HepG2 (cell line): ENCODE results near the gene PPME1. TPM values are rescaled to one million over a fixed set of nuclear protein-coding genes. Genes with fewer than 3 reads are reported as not detected.
A peak's percentile ranks its signal among the peaks of the same experiment; 100 is the strongest.

ENCODE experiments used
- ATAC-seq: fragments of 200-7000 bp; cut with Tn5 transposase; 3 replicates; pipeline ENCODE4 v1.9.1; 2020; ENCODE audit warnings: mild to moderate bottlenecking, moderate library complexity
- BruUV-seq: library from RNA; stranded (reverse); fragments of 400-500 nt; replicated peaks from 2 replicates; lab custom pipeline; 2021; lab: Mats Ljungman, UMichigan
- CTCF ChIA-PET: fragments of 300-600 bp; formaldehyde crosslinking; extraction: SDS; loops from one replicate; lab custom pipeline; 2021; ENCODE audit warnings: low total read pairs, inconsistent platforms, low intra/inter-chr PET ratio; lab: Yijun Ruan, JAX
- POLR2A ChIA-PET: fragments of 350-600 bp; sonication (Branson Sonifier 250); formaldehyde crosslinking; loops from one replicate; lab custom pipeline; 2020; ENCODE audit warnings: antibody characterized with exemption, inconsistent platforms; lab: Yijun Ruan, JAX
- DNase-seq: peaks from one replicate; pipeline ENCODE4 v3.0.0-alpha.2; 2015; ENCODE audit warnings: low spot score
- FAIRE-seq: peaks from 3 replicates; lab custom pipeline; 2011; peaks lifted over from hg19 to GRCh38; lab: Jason Lieb, UNC
- H2AFZ ChIP-seq: one replicate; pipeline ENCODE4 v1.6.1; 2011; ENCODE audit warnings: low read length, inconsistent platforms
- H3K27ac ChIP-seq: fragments of 300-600 bp; 3 replicates; pipeline ENCODE4 v1.8.0; 2011; ENCODE audit warnings: mixed run types, mild to moderate bottlenecking, mixed read lengths, low read length, inconsistent platforms; ENCODE audit not compliant: insufficient read depth; ENCODE audit errors: extremely low read length
- H3K27me3 ChIP-seq, 2 experiments: fragments of 200-600 bp in 1 of 2; 2 replicates in 1 of 2; 3 replicates in 1 of 2; pipeline versions ENCODE4 v1.6.0 to v1.8.0; 2011; ENCODE audit warnings: low read length in 2 of 2, mild to moderate bottlenecking in 2 of 2, moderate library complexity in 2 of 2, inconsistent platforms in 1 of 2; ENCODE audit not compliant: insufficient read depth in 2 of 2, control insufficient read depth in 1 of 2
- H3K36me3 ChIP-seq, 2 experiments: fragments of 200-600 bp in 1 of 2; replicated peaks in 1 of 2; 2 replicates in 1 of 2; 3 replicates in 1 of 2; pipeline versions ENCODE4 v1.5.1 to v1.8.0; 2011; ENCODE audit warnings: low read length in 2 of 2, inconsistent platforms in 1 of 2; ENCODE audit not compliant: insufficient read depth in 2 of 2, control insufficient read depth in 1 of 2
- H3K4me1 ChIP-seq: 2 replicates; pipeline ENCODE4 v1.5.1; 2012; ENCODE audit warnings: low read length, inconsistent platforms; ENCODE audit not compliant: insufficient read depth
- H3K4me2 ChIP-seq: 2 replicates; pipeline ENCODE4 v1.6.0; 2011; ENCODE audit warnings: low read depth, low read length, inconsistent platforms
- H3K4me3 ChIP-seq, 3 experiments: fragments of 200-600 bp in 1 of 3; sonication (generic), shearing (Covaris generic) in 1 of 3; replicated peaks in 1 of 3; 2 replicates each; pipeline ENCODE4 v1.5.1; 2011 to 2016; ENCODE audit warnings: low read length in 3 of 3, inconsistent platforms in 2 of 3, low read depth in 2 of 3, mild to moderate bottlenecking in 2 of 3, control low read depth in 1 of 3, mixed read lengths in 1 of 3; ENCODE audit not compliant: insufficient read depth in 1 of 3
- H3K79me2 ChIP-seq: one replicate; pipeline ENCODE4 v1.6.1; 2011; ENCODE audit warnings: low read length, inconsistent platforms; ENCODE audit not compliant: insufficient read depth
- H3K9ac ChIP-seq: 2 replicates; pipeline ENCODE4 v1.6.0; 2011; ENCODE audit warnings: mild to moderate bottlenecking, low read depth, low read length, inconsistent platforms; ENCODE audit not compliant: insufficient read depth
- H3K9me3 ChIP-seq: 2 replicates; pipeline ENCODE4 v1.5.1; 2012; ENCODE audit warnings: mild to moderate bottlenecking, low read length
- H4K20me1 ChIP-seq: 2 replicates; pipeline ENCODE4 v1.6.0; 2011; ENCODE audit warnings: inconsistent platforms, mild to moderate bottlenecking, low read length, moderate library complexity; ENCODE audit not compliant: insufficient read depth
- CBFB ChIP-seq: sonication (generic); formaldehyde crosslinking; IDR thresholded peaks from 2 replicates; pipeline ENCODE4 v1.4.0; 2020; ENCODE audit warnings: missing genetic modification reagents
- CEBPG ChIP-seq: IDR thresholded peaks from 2 replicates; pipeline ENCODE4 v1.6.1; 2016
- MXD4 ChIP-seq: IDR thresholded peaks from 2 replicates; pipeline ENCODE4 v1.6.1; 2016; ENCODE audit warnings: mild to moderate bottlenecking, missing biosample characterization, missing genetic modification reagents
- MYPOP ChIP-seq: sonication (generic); formaldehyde crosslinking; IDR thresholded peaks from 2 replicates; pipeline ENCODE4 v1.8.1; 2023; ENCODE audit warnings: mild to moderate bottlenecking, moderate library complexity, missing genetic modification reagents
- RFX1 ChIP-seq: fragments of 450-650 bp; IDR thresholded peaks from 2 replicates; pipeline ENCODE4 v1.6.1; 2017
- STAG1 ChIP-seq: sonication (generic); formaldehyde crosslinking; IDR thresholded peaks from 2 replicates; pipeline ENCODE4 v1.4.0; 2020; ENCODE audit warnings: missing genetic modification reagents
- TERF1 ChIP-seq: sonication (generic); formaldehyde crosslinking; IDR thresholded peaks from 2 replicates; pipeline ENCODE4 v1.8.0; 2022; ENCODE audit warnings: mild to moderate bottlenecking, missing genetic modification reagents, moderate library complexity
- ZMAT3 ChIP-seq: sonication (generic); formaldehyde crosslinking; conservative IDR thresholded peaks from 2 replicates; pipeline ENCODE4 v1.7.0; 2021; ENCODE audit warnings: missing genetic modification reagents
- ZMYM2 ChIP-seq: sonication (generic); formaldehyde crosslinking; IDR thresholded peaks from 2 replicates; pipeline ENCODE4 v1.8.0; 2022; ENCODE audit warnings: mild to moderate bottlenecking, missing genetic modification reagents
- ZNF121 ChIP-seq: sonication (generic); formaldehyde crosslinking; IDR thresholded peaks from 2 replicates; pipeline ENCODE4 v1.5.0; 2020; ENCODE audit warnings: mild to moderate bottlenecking, missing genetic modification reagents
- ZNF501 ChIP-seq: sonication (generic); formaldehyde crosslinking; IDR thresholded peaks from 2 replicates; pipeline ENCODE4 v1.5.1; 2020; ENCODE audit warnings: mild to moderate bottlenecking, moderate library complexity, missing genetic modification reagents
- ZNF567 ChIP-seq: sonication (generic); formaldehyde crosslinking; IDR thresholded peaks from 2 replicates; pipeline ENCODE4 v1.8.1; 2023; ENCODE audit warnings: mild to moderate bottlenecking, missing genetic modification reagents, borderline replicate concordance
- ZNF589 ChIP-seq: sonication (generic); formaldehyde crosslinking; conservative IDR thresholded peaks from 2 replicates; pipeline ENCODE4 v1.8.0; 2022; ENCODE audit warnings: mild to moderate bottlenecking, moderate library complexity, missing genetic modification reagents
- ZNF749 ChIP-seq: sonication (generic); formaldehyde crosslinking; IDR thresholded peaks from 2 replicates; pipeline ENCODE4 v1.8.0; 2022; ENCODE audit warnings: mild to moderate bottlenecking, missing genetic modification reagents, moderate library complexity, borderline replicate concordance
- ZSCAN20 ChIP-seq: sonication (generic); formaldehyde crosslinking; IDR thresholded peaks from 2 replicates; pipeline ENCODE4 v1.4.0; 2020; ENCODE audit warnings: missing genetic modification reagents, mild to moderate bottlenecking, borderline replicate concordance
- WGBS: methylation state at CpG from one replicate; pipeline ENCODE4 v1.1.6; 2017; ENCODE audit warnings: low lambda C conversion rate; 5-methylcytosine and 5-hydroxymethylcytosine counted together
- in situ Hi-C: cut with HindIII; loops from 2 replicates; pipeline ENCODE4 v1.10.0; 2017; ENCODE audit warnings: low pct_unique_long_range_greater_than_20kb; ENCODE audit not compliant: extremely low pct_ligation_motif_present
- intact Hi-C: fragments of 100-400 bp; cut with micrococcal nuclease; formaldehyde crosslinking; loops from one replicate; pipeline ENCODE4 v1.10.0; 2022; ENCODE audit not compliant: unreplicated experiment
- polyA plus RNA-seq, 8 experiments: library from polyadenylated mRNA; depleted of rRNA in 3 of 8; stranded (reverse) in 7 of 8; unstranded in 1 of 8; fragments of >200 nt; fragmentation: Illumina TruSeq in 4 of 8; extraction: Trizol in 4 of 8; gene quantifications; 2 replicates each; pipeline versions ENCODE4 v1.2.1 to v1.2.3, GENCODE V29; 2011 to 2016; ENCODE audit warnings: low read depth in 4 of 8, missing spikeins in 1 of 8, mixed read lengths in 1 of 8; ENCODE audit not compliant: insufficient read depth in 1 of 8
- total RNA-seq, 5 experiments: library from RNA; depleted of rRNA; stranded (reverse); fragments of >200 nt; fragmentation: Illumina TruSeq; extraction: Trizol; gene quantifications; 2 replicates each; pipeline ENCODE4 v1.2.3, GENCODE V29; 2016; ENCODE audit warnings: low read depth in 1 of 5

The PPME1 gene
- total and polyA plus RNA-seq, 2 of the 13 experiments (the other 11 are each of a cell fraction or from before 2014, with no cell fraction given), result 31.3 to 56.0 TPM

- TF ChIP-seq MYPOP (no peak), RFX1 (peak; percentile 41; the same call in 1 of the 2 replicates)
Observed at GRCh38 chr11:74282914-74283371, 111.9 kb downstream of the PPME1 start.

GRCh38 chr11:74283580-74284180 is 112.6 kb downstream of the PPME1 start:
- DNase-seq, result no peak
- ChIA-PET POLR2A (no interaction called here), CTCF (no interaction called here)
- intact Hi-C loops, result no loop called here
- H3K27ac ChIP-seq, result no peak overlapping the region
- no peaks in the 10 kb centered on the region for H3K79me2 ChIP-seq
- no peaks in the 10 kb centered on the region for H3K9me3 ChIP-seq
- no peak overlapping the region for H3K9ac ChIP-seq
- in situ Hi-C loops, result no loop called here
- H3K4me2 ChIP-seq, result no peak overlapping the region
- H2AFZ ChIP-seq, result no peak overlapping the region
- no peak for FAIRE-seq
- H3K36me3 ChIP-seq, result no peaks in the 10 kb centered on the region
- ATAC-seq, result no peak
- H4K20me1 ChIP-seq, result no peaks in the 10 kb centered on the region
- no peaks in the 10 kb centered on the region for H3K4me1 ChIP-seq
- H3K27me3 ChIP-seq, result no peaks in the 10 kb centered on the region
- no peak overlapping the region for H3K4me3 ChIP-seq
- no TSS peak for BruUV-seq
- WGBS, result 22% methylated on average over 3 of the region's 3 CpGs
- TF ChIP-seq RFX1 (no peak), ZSCAN20 (CRISPR knock-in tag) (no peak), TERF1 (CRISPR knock-in tag) (no peak), CBFB (CRISPR knock-in tag) (no peak), ZMAT3 (CRISPR knock-in tag) (no peak), ZMYM2 (CRISPR knock-in tag) (no peak), STAG1 (CRISPR knock-in tag) (no peak), ZNF121 (no peak), ZNF749 (CRISPR knock-in tag) (no peak), ZNF567 (CRISPR knock-in tag) (no peak), MXD4 (no peak), CEBPG (CRISPR knock-in tag) (no peak), ZNF589 (CRISPR knock-in tag) (no peak), ZNF501 (CRISPR knock-in tag) (no peak)

More at GRCh38 chr11:74282914-74283371, 111.9 kb downstream of the PPME1 start:
- Histone ChIP-seq H3K4me2 (no peak overlapping the region), H3K9me3 (no peaks in the 10 kb centered on the region), H4K20me1 (no peaks in the 10 kb centered on the region), H2AFZ (no peak overlapping the region), H3K27me3 (no peaks in the 10 kb centered on the region), H3K4me1 (no peaks in the 10 kb centered on the region), H3K79me2 (no peaks in the 10 kb centered on the region), H3K9ac (no peak overlapping the region), H3K27ac (no peak overlapping the region), H3K36me3 (no peaks in the 10 kb centered on the region), H3K4me3 (no peak overlapping the region)
- POLR2A ChIA-PET, result no interaction called here
- ATAC-seq (no peak), DNase-seq (no peak), FAIRE-seq (no peak)
- in situ Hi-C loops, result no loop called here
- CTCF ChIA-PET, result no interaction called here
- intact Hi-C loops, result no loop called here
- WGBS, result 36% methylated on average over 5 of the region's 5 CpGs
- BruUV-seq, result no TSS peak
